K562 (cell line): Measurements from ENCODE around the gene RNPEPL1. TPM values are rescaled to one million over a fixed set of nuclear protein-coding genes. Genes with fewer than 3 reads are reported as not detected.

ENCODE experiments used
- ARID4B ChIP-seq: sonication (generic); formaldehyde crosslinking; IDR thresholded peaks from 2 replicates; pipeline ENCODE4 v1.8.0; 2022; ENCODE audit warnings: mild to moderate bottlenecking, missing genetic modification reagents
- CBX1 ChIP-seq: sonication (generic); IDR thresholded peaks from 2 replicates; pipeline ENCODE4 v1.6.1; 2016; ENCODE audit warnings: antibody characterized with exemption, low read depth, mild to moderate bottlenecking
- ELF2 ChIP-seq: fragments of 250-450 bp; sonication (Bioruptor Pico); IDR thresholded peaks from 2 replicates; pipeline ENCODE4 v1.5.0; 2021; ENCODE audit warnings: mild to moderate bottlenecking
- ETS1 ChIP-seq: conservative IDR thresholded peaks from 2 replicates; pipeline ENCODE4 v1.6.1; 2011; ENCODE audit warnings: low read depth, mild to moderate bottlenecking, low read length; ENCODE audit not compliant: control insufficient read depth
- GABPA ChIP-seq: fragments of 200-800 bp; sonication (Bioruptor generic); conservative IDR thresholded peaks from 2 replicates; pipeline ENCODE4 v1.6.1; 2016; ENCODE audit warnings: low read depth, missing genetic modification characterization, missing compliant biosample characterization
- L3MBTL2 ChIP-seq: fragments of 450-650 bp; IDR thresholded peaks from 2 replicates; pipeline ENCODE4 v1.6.1; 2016; ENCODE audit warnings: mild to moderate bottlenecking, moderate library complexity
- LCOR ChIP-seq: sonication (generic); formaldehyde crosslinking; IDR thresholded peaks from 2 replicates; pipeline ENCODE4 v1.8.0; 2022; ENCODE audit warnings: mild to moderate bottlenecking, missing genetic modification reagents
- NR2C2 ChIP-seq, 2 experiments: fragments of 200-800 bp in 1 of 2; sonication (Bioruptor generic) in 1 of 2; sonication (generic) in 1 of 2; formaldehyde crosslinking in 1 of 2; IDR thresholded peaks; 2 replicates each; pipeline versions ENCODE4 v1.6.1 to v1.8.0; 2016 to 2022; ENCODE audit warnings: mild to moderate bottlenecking in 1 of 2, missing compliant biosample characterization in 1 of 2, missing genetic modification characterization in 1 of 2, missing genetic modification reagents in 1 of 2
- SMAD1 ChIP-seq: fragments of 150-350 bp; IDR thresholded peaks from 2 replicates; pipeline ENCODE4 v1.6.1; 2014; ENCODE audit warnings: low read length, low read depth; ENCODE audit not compliant: partially characterized antibody
- SRF ChIP-seq, 2 experiments: fragments of 250-450, 450-650 bp in 1 of 2; sonication (Bioruptor Pico) in 1 of 2; sonication (generic) in 1 of 2; formaldehyde crosslinking; IDR thresholded peaks; 2 replicates each; pipeline versions ENCODE4 v1.5.0 to v1.5.1; 2020 to 2022; ENCODE audit warnings: mild to moderate bottlenecking in 1 of 2, missing genetic modification reagents in 1 of 2
- SUPT5H ChIP-seq: fragments of 450-650 bp; IDR thresholded peaks from 2 replicates; pipeline ENCODE4 v1.6.1; 2016
- TAF1 ChIP-seq: IDR thresholded peaks from 2 replicates; pipeline ENCODE4 v1.6.1; 2011; ENCODE audit warnings: mild to moderate bottlenecking, low read length, moderate library complexity; ENCODE audit not compliant: insufficient read depth, control insufficient read depth, severe bottlenecking; ENCODE audit errors: extremely low read depth
- TAF7 ChIP-seq: fragments of 450-650 bp; IDR thresholded peaks from 2 replicates; pipeline ENCODE4 v1.6.1; 2016; ENCODE audit warnings: missing genetic modification characterization, missing compliant biosample characterization
- YY1 ChIP-seq, 3 experiments: IDR thresholded peaks; 2 replicates each; pipeline ENCODE4 v1.6.1; 2011; ENCODE audit warnings: low read length in 2 of 3, mild to moderate bottlenecking in 2 of 3, moderate library complexity in 2 of 3, borderline replicate concordance in 1 of 3, control low read depth in 1 of 3, low read depth in 1 of 3; ENCODE audit not compliant: insufficient read depth in 3 of 3, insufficient replicate concordance in 2 of 3, control insufficient read depth in 1 of 3, insufficient read length in 1 of 3; ENCODE audit errors: extremely low read depth in 1 of 3
- ZBTB17 ChIP-seq: fragments of 450-650 bp; formaldehyde crosslinking; IDR thresholded peaks from 2 replicates; pipeline ENCODE4 v1.4.0; 2020; ENCODE audit warnings: mild to moderate bottlenecking
- ZNF395 ChIP-seq: fragments of 200-800 bp; sonication (Bioruptor generic); IDR thresholded peaks from 2 replicates; pipeline ENCODE4 v1.6.1; 2017; ENCODE audit warnings: missing genetic modification characterization, missing compliant biosample characterization
- ZNF707 ChIP-seq: fragments of 250-450 bp; sonication (Bioruptor Pico); conservative IDR thresholded peaks from 2 replicates; pipeline ENCODE4 v1.8.0; 2022; ENCODE audit warnings: inconsistent platforms, mild to moderate bottlenecking, moderate library complexity
- polyA plus RNA-seq, 8 experiments: library from polyadenylated mRNA; depleted of rRNA in 4 of 8; stranded (reverse) in 5 of 8; unstranded in 3 of 8; fragments of >200 nt; fragmentation: Nextera tagmentation in 2 of 8; fragmentation: Illumina TruSeq in 1 of 8; extraction: Ambion mirVana in 2 of 8; extraction: Trizol in 1 of 8; gene quantifications; 2 replicates each; pipeline versions ENCODE4 v1.2.1 to v1.2.3, GENCODE V29; 2011 to 2014; ENCODE audit warnings: inconsistent platforms in 1 of 8, missing spikeins in 1 of 8
- total RNA-seq, 7 experiments: library from RNA; depleted of rRNA in 6 of 7; stranded (reverse); fragments of >200 nt in 6 of 7; fragmentation: Illumina TruSeq in 2 of 7; extraction: Trizol in 2 of 7; gene quantifications; 2 replicates each; pipeline versions ENCODE4 v1.2.1 to v1.2.3, GENCODE V29; 2011 to 2021; ENCODE audit warnings: low replicate concordance in 1 of 7

The RNPEPL1 gene
- total and polyA plus RNA-seq, 9 of the 15 experiments (the other 6 are each of a cell fraction or from before 2014, with no cell fraction given): 0.07 to 38.7 (median 5.6) TPM

- TF ChIP-seq ARID4B (CRISPR knock-in tag): peak; percentile 79
- 0 out of 2 replicates have a peak, but pooled peaks have one; percentile 40 for TF ChIP-seq LCOR
- 0 out of 2 replicates have a peak, but pooled peaks have one; percentile 14 for TF ChIP-seq ZBTB17
- no peak for TF ChIP-seq NR2C2 (CRISPR knock-in tag; IDR thresholded peaks at IDR 0.05)
- TF ChIP-seq NR2C2 (tag; IDR thresholded peaks at IDR 0.05): peak; percentile 77
- peak; percentile 79 for TF ChIP-seq TAF1
- TF ChIP-seq ETS1: peak; percentile 72
- 0 out of 2 replicates have a peak, but pooled peaks have one; percentile 76 for TF ChIP-seq CBX1
- TF ChIP-seq TAF7: no peak
- TF ChIP-seq SUPT5H: peak; percentile 67; the same call in 1 of the 2 replicates
- peak in 1 of 2 experiments; percentile 58; a peak in 2 of 4 replicates for TF ChIP-seq SRF (CRISPR knock-in tag; IDR thresholded peaks at IDR 0.05)
- peak; percentile 94 for TF ChIP-seq ELF2 (CRISPR knock-in tag)
- TF ChIP-seq L3MBTL2: peak; percentile 96
- peak; percentile 45 for TF ChIP-seq SMAD1
- TF ChIP-seq GABPA: peak; percentile 87
- TF ChIP-seq YY1 (IDR thresholded peaks at IDR 0.05; ENCODE audit: borderline replicate concordance in 1 of 3, control insufficient read depth in 1 of 3, extremely low read depth in 1 of 3, insufficient read depth in 3 of 3, insufficient read length in 1 of 3, insufficient replicate concordance in 2 of 3, low read depth in 1 of 3, low read length in 2 of 3): peak in 2 of 3 experiments; percentile 13 to 43
- no peak for TF ChIP-seq ZNF707 (CRISPR knock-in tag)
- 0 out of 2 replicates have a peak, but pooled peaks have one; percentile 38 for TF ChIP-seq ZNF395 (CRISPR knock-in tag)
Measured at GRCh38 chr2:240560480-240561324, 7.6 kb upstream of the RNPEPL1 start (continued).
